Common myeloid progenitor, CD34-positive (primary cell): ENCODE results near the gene DDR1.

Experiments
- CTCF ChIA-PET: fragments of 350-600 bp; sonication (Branson Sonifier 250); formaldehyde crosslinking; loops from one replicate; lab custom pipeline; 2021; ENCODE audit warnings: antibody characterized with exemption; lab: Charles Lee
- POLR2A ChIA-PET: fragments of 350-600 bp; sonication (Branson Sonifier 250); formaldehyde crosslinking; loops from one replicate; lab custom pipeline; 2021; ENCODE audit warnings: antibody characterized with exemption; lab: Charles Lee
- DNase-seq, 3 donors: peaks; one replicate each; pipeline versions ENCODE4 v3.0.0 to v3.0.0-alpha.2; 2013
- H3K27ac ChIP-seq, 2 experiments: 1 replicate in 1 of 2; 2 replicates in 1 of 2; pipeline ENCODE4 v1.7.0; 2013; ENCODE audit warnings: inconsistent platforms in 2 of 2, low read length in 2 of 2, mild to moderate bottlenecking in 2 of 2, low read depth in 1 of 2, moderate library complexity in 1 of 2; ENCODE audit not compliant: severe bottlenecking in 2 of 2, insufficient read depth in 1 of 2, poor library complexity in 1 of 2
- H3K27me3 ChIP-seq, 5 experiments: replicated peaks in 2 of 5; 1 replicate in 3 of 5; 2 replicates in 2 of 5; pipeline versions ENCODE4 v1.6.1 to v1.7.0; 2013; ENCODE audit warnings: low read length in 4 of 5, mild to moderate bottlenecking in 2 of 5, moderate library complexity in 2 of 5, inconsistent platforms in 1 of 5; ENCODE audit not compliant: insufficient read depth in 5 of 5, control insufficient read depth in 4 of 5
- H3K36me3 ChIP-seq, 4 experiments: 1 replicate in 2 of 4; 2 replicates in 2 of 4; pipeline versions ENCODE4 v1.6.1 to v1.7.0; 2013; ENCODE audit warnings: low read length in 3 of 4, control low read depth in 1 of 4, mild to moderate bottlenecking in 1 of 4; ENCODE audit not compliant: control insufficient read depth in 4 of 4, insufficient read depth in 4 of 4
- H3K4me1 ChIP-seq, 4 experiments: 1 replicate in 3 of 4; 2 replicates in 1 of 4; pipeline versions ENCODE4 v1.6.1 to v1.7.1; 2013; ENCODE audit warnings: low read length in 3 of 4, mild to moderate bottlenecking in 3 of 4, control low read depth in 1 of 4, inconsistent platforms in 1 of 4, moderate library complexity in 1 of 4; ENCODE audit not compliant: control insufficient read depth in 4 of 4, insufficient read depth in 4 of 4; ENCODE audit errors: control extremely low read depth in 1 of 4
- H3K4me3 ChIP-seq, 7 experiments: 1 replicate in 4 of 7; 2 replicates in 3 of 7; pipeline versions ENCODE4 v1.5.1 to v1.7.0; 2013; ENCODE audit warnings: mild to moderate bottlenecking in 7 of 7, low read length in 6 of 7, moderate library complexity in 6 of 7, inconsistent platforms in 2 of 7, low read depth in 2 of 7, control low read depth in 1 of 7; ENCODE audit not compliant: insufficient read depth in 4 of 7, control insufficient read depth in 1 of 7; ENCODE audit errors: extremely low read depth in 1 of 7
- H3K9me3 ChIP-seq, 5 experiments: 1 replicate in 4 of 5; 2 replicates in 1 of 5; pipeline versions ENCODE4 v1.6.1 to v1.7.1; 2013; ENCODE audit warnings: low read length in 4 of 5, mild to moderate bottlenecking in 2 of 5, inconsistent platforms in 1 of 5, low read depth in 1 of 5, moderate library complexity in 1 of 5; ENCODE audit not compliant: control insufficient read depth in 4 of 5, insufficient read depth in 2 of 5; ENCODE audit errors: control extremely low read depth in 1 of 5
- WGBS: methylation state at CpG from one replicate; pipeline ENCODE4 v1.1.5; 2013; ENCODE audit not compliant: insufficient coverage; 5-methylcytosine and 5-hydroxymethylcytosine counted together

Gene DDR1

GRCh38 chr6:30885999-30886896 is 1.9 kb downstream of the DDR1 start:
- peaks cover 0 to 14% (median 10%) of the 10 kb centered on the region in 4 experiments for H3K4me1 ChIP-seq
- 86% methylated on average over 11 of the region's 18 CpGs for WGBS
- H3K27me3 ChIP-seq = peaks cover 0 to 32% (median 18%) of the 10 kb centered on the region in 5 experiments
- CTCF ChIA-PET = interaction anchor here (1.2 to 10.1 kb wide), 5 partner anchors 13 to 58 kb away, joined by 3 to 95 read pairs (median 5); partner anchors contain the start of gene VARS2
- H3K4me3 ChIP-seq = peak overlapping the region in 1 of 7 experiments; percentile 11
- H3K27ac ChIP-seq = no peak overlapping the region
- H3K36me3 ChIP-seq = no peaks in the 10 kb centered on the region
- POLR2A ChIA-PET = no interaction called here
- no peak for DNase-seq
- no peaks in the 10 kb centered on the region for H3K9me3 ChIP-seq

GRCh38 chr6:30886897-30887255 is 2.6 kb downstream of the DDR1 start:
- peaks cover 0 to 14% (median 10%) of the 10 kb centered on the region in 4 experiments for H3K4me1 ChIP-seq
- no peak for DNase-seq
- H3K27ac ChIP-seq = no peak overlapping the region
- H3K4me3 ChIP-seq = no peak overlapping the region
- no peaks in the 10 kb centered on the region for H3K36me3 ChIP-seq
- peaks cover 0 to 27% (median 18%) of the 10 kb centered on the region in 5 experiments for H3K27me3 ChIP-seq
- no peaks in the 10 kb centered on the region for H3K9me3 ChIP-seq
- ChIA-PET CTCF (interaction anchor here (1.2 to 3.0 kb wide), 3 partner anchors 10 to 58 kb away, joined by 3 to 8 read pairs (median 3); no protein-coding TSS in a partner anchor), POLR2A (no interaction called here)

GRCh38 chr6:30887901-30888815 is 3.8 kb downstream of the DDR1 start:
- Histone ChIP-seq H3K27me3 (peaks cover 0 to 24% (median 15%) of the 10 kb centered on the region in 5 experiments), H3K4me1 (peaks cover 0 to 14% (median 10%) of the 10 kb centered on the region in 4 experiments), H3K4me3 (no peak overlapping the region), H3K27ac (no peak overlapping the region), H3K9me3 (no peaks in the 10 kb centered on the region), H3K36me3 (no peaks in the 10 kb centered on the region)
- CTCF ChIA-PET = interaction anchor here (0.7 to 3.0 kb wide), 2 partner anchors 9 to 25 kb away, joined by 3 to 8 read pairs; no protein-coding TSS in a partner anchor
- DNase-seq = no peak
- 100% methylated on average over 1 of the region's 6 CpGs for WGBS
- POLR2A ChIA-PET = no interaction called here

- H3K27me3 ChIP-seq = peaks cover 0 to 20% (median 15%) of the 10 kb centered on the region in 5 experiments
- H3K4me1 ChIP-seq = peaks cover 0 to 10% (median 9%) of the 10 kb centered on the region in 4 experiments
- no peak overlapping the region for H3K4me3 ChIP-seq
- H3K36me3 ChIP-seq = no peaks in the 10 kb centered on the region
- no peaks in the 10 kb centered on the region for H3K9me3 ChIP-seq
- no peak overlapping the region for H3K27ac ChIP-seq
- DNase-seq = no peak
- CTCF ChIA-PET = interaction anchor here (0.7 to 3.0 kb wide), 6 partner anchors 8 to 182 kb away, joined by 3 to 8 read pairs (median 4); no protein-coding TSS in a partner anchor
- WGBS = 97% methylated on average over 7 of the region's 18 CpGs
- POLR2A ChIA-PET = no interaction called here
Observed at GRCh38 chr6:30888816-30889495, 4.6 kb downstream of the DDR1 start.

GRCh38 chr6:30889496-30889885 is 5.2 kb downstream of the DDR1 start:
- WGBS = 83% methylated on average over 4 of the region's 4 CpGs
- no peaks in the 10 kb centered on the region for H3K36me3 ChIP-seq

GRCh38 chr6:30889921-30890645 is 5.8 kb downstream of the DDR1 start:
- H3K4me1 ChIP-seq = peaks cover 0 to 5% (median 1%) of the 10 kb centered on the region in 4 experiments
- DNase-seq = no peak
- peaks cover 0 to 16% (median 11%) of the 10 kb centered on the region in 5 experiments for H3K27me3 ChIP-seq
- H3K36me3 ChIP-seq = no peaks in the 10 kb centered on the region
- H3K4me3 ChIP-seq = no peak overlapping the region
- H3K9me3 ChIP-seq = no peaks in the 10 kb centered on the region
- WGBS = 96% methylated on average over 14 of the region's 14 CpGs
- no peak overlapping the region for H3K27ac ChIP-seq
- ChIA-PET POLR2A (interaction anchor here (0.6 kb wide), 2 partner anchors 15 to 370 kb away, joined by 5 read pairs; no protein-coding TSS in a partner anchor), CTCF (interaction anchor here (0.5 to 3.0 kb wide), 8 partner anchors 7 to 197 kb away, joined by 3 to 8 read pairs (median 5); no protein-coding TSS in a partner anchor)

More at GRCh38 chr6:30889496-30889885, 5.2 kb downstream of the DDR1 start:
- DNase-seq = no peak
- H3K27me3 ChIP-seq = peaks cover 0 to 20% (median 15%) of the 10 kb centered on the region in 5 experiments
- POLR2A ChIA-PET = no interaction called here
- CTCF ChIA-PET = interaction anchor here (0.5 to 3.0 kb wide), 7 partner anchors 8 to 181 kb away, joined by 3 to 8 read pairs (median 4); no protein-coding TSS in a partner anchor
- no peak overlapping the region for H3K27ac ChIP-seq
- H3K4me3 ChIP-seq = no peak overlapping the region
- H3K9me3 ChIP-seq = no peaks in the 10 kb centered on the region
- H3K4me1 ChIP-seq = peaks cover 0 to 9% (median 7%) of the 10 kb centered on the region in 4 experiments
